Subcutaneous adipose tissue (tissue), 4 donors: ENCODE results near the gene C9orf85. TPM values are rescaled to one million over a fixed set of nuclear protein-coding genes. Genes with fewer than 3 reads are reported as not detected.

Source experiments
- CTCF ChIP-seq: fragments of 450-650 bp; IDR thresholded peaks from one replicate; pipeline ENCODE4 v1.5.1; 2016; ENCODE audit warnings: low read depth, mild to moderate bottlenecking, control low read depth, antibody characterized with exemption, moderate library complexity
- total RNA-seq, 4 donors: library from RNA; depleted of rRNA; stranded (reverse); fragments of >200 nt; gene quantifications; one replicate each; pipeline ENCODE4 v1.1.0, GENCODE V29; 2016

Gene C9orf85
- total RNA-seq, 4 donors from 2014 or later, result 11.3 to 12.1 (median 12.0) TPM

- TF ChIP-seq CTCF, result no peak
Measured at GRCh38 chr9:71920456-71921189, 9.2 kb downstream of the C9orf85 start.

- TF ChIP-seq CTCF, result no peak
Measured at GRCh38 chr9:71921190-71921814, 9.9 kb downstream of the C9orf85 start.

GRCh38 chr9:71924576-71924975 lies 13.1 kb downstream of the C9orf85 start:
- no peak for TF ChIP-seq CTCF

GRCh38 chr9:71925834-71926233 lies 14.4 kb downstream of the C9orf85 start:
- no peak for TF ChIP-seq CTCF

GRCh38 chr9:71928376-71928775 lies 16.9 kb downstream of the C9orf85 start:
- no peak for TF ChIP-seq CTCF

GRCh38 chr9:71928806-71929205 lies 17.4 kb downstream of the C9orf85 start:
- no peak for TF ChIP-seq CTCF

- no peak for TF ChIP-seq CTCF
Measured at GRCh38 chr9:71929223-71929622, 17.8 kb downstream of the C9orf85 start.
